Psoas muscle (tissue), 8 donors: Measurements from ENCODE around the gene SEC14L6. TPM values are rescaled to one million over a fixed set of nuclear protein-coding genes. Genes with fewer than 3 reads are reported as not detected.

Experiments
- ATAC-seq, 4 donors: fragments of 200-7000 bp; cut with Tn5 transposase; one replicate each; pipeline ENCODE4 v1.9.1; 2020; ENCODE audit warnings: moderate library complexity in 3 of 4, mild to moderate bottlenecking in 2 of 4
- DNase-seq, 2 donors: peaks; one replicate each; pipeline ENCODE4 v3.0.0-alpha.2; 2020
- H3K27ac ChIP-seq: fragments of 200-600 bp; one replicate; pipeline ENCODE4 v1.8.0; 2022
- H3K27me3 ChIP-seq, 3 donors: fragments of 200-600 bp in 1 of 3; one replicate each; pipeline versions ENCODE4 v1.6.1 to v1.8.0; 2013 to 2022; ENCODE audit warnings: low read length in 2 of 3, mild to moderate bottlenecking in 2 of 3, moderate library complexity in 1 of 3; ENCODE audit not compliant: insufficient read depth in 3 of 3
- H3K36me3 ChIP-seq, 2 donors: fragments of 200-600 bp in 1 of 2; one replicate each; pipeline versions ENCODE4 v1.6.1 to v1.8.0; 2013 to 2022; ENCODE audit warnings: low read depth in 1 of 2, mild to moderate bottlenecking in 1 of 2, moderate library complexity in 1 of 2; ENCODE audit not compliant: insufficient read depth in 1 of 2
- H3K4me1 ChIP-seq: fragments of 200-600 bp; one replicate; pipeline ENCODE4 v1.8.0; 2022
- H3K4me3 ChIP-seq: fragments of 200-600 bp; one replicate; pipeline ENCODE4 v1.8.0; 2022; ENCODE audit warnings: mild to moderate bottlenecking
- H3K9me3 ChIP-seq: fragments of 200-600 bp; one replicate; pipeline ENCODE4 v1.8.0; 2022
- CTCF ChIP-seq: fragments of 200-600 bp; IDR thresholded peaks from one replicate; pipeline ENCODE4 v1.8.0; 2022; ENCODE audit warnings: antibody characterized with exemption
- WGBS, 3 donors: extraction: QIAGEN DNeasy Blood & Tissue Kit; methylation state at CpG; one replicate each; pipeline versions ENCODE4 v1.1.6 to v1.1.7; 2013; 5-methylcytosine and 5-hydroxymethylcytosine counted together
- intact Hi-C, 2 donors: fragments of 100-400 bp; cut with DNase I; formaldehyde crosslinking; loops; one replicate each; pipeline versions ENCODE4 v1.11.0 to v1.14.2; 2022
- polyA plus RNA-seq, 3 donors: library from polyadenylated mRNA; stranded (reverse); fragments of 200-250 nt; gene quantifications; one replicate each; pipeline ENCODE4 v1.2.3, GENCODE V29; 2013
- total RNA-seq, 4 donors: library from RNA; stranded (reverse); fragmentation: NEBNext Ultra II Directional in 2 of 4; extraction: Animal tissue kit (Norgen Biotek cat#: 25700) in 2 of 4; gene quantifications; one replicate each; pipeline versions ENCODE4 v1.2.1 to v1.2.4, GENCODE V29; 2021 to 2023
- donor health status: healthy with polysubstance abuse.
- donor health status: DM: no; HTN: no; CAD: no; lungs with moderate emphysema.
- donor health status: Bipolar disorder and iron deficiency.
- donor health status: healthy.
- donor health status: DM: yes; HTN: yes; CAD: no.
- donor health status: DM: no; HTN: no; CAD: no.
- donor health status: DM: no; HTN: no; CAD: no.
- donor health status: DM: yes; HTN: yes; CAD: no.

SEC14L6 gene
- total and polyA plus RNA-seq, 7 donors, result not detected

- Histone ChIP-seq H3K9me3 (no peaks in the 10 kb centered on the region), H3K36me3 (peaks cover 12 to 80% of the 10 kb centered on the region in 2 donors), H3K27me3 (no peaks in the 10 kb centered on the region), H3K4me1 (peaks cover 14% of the 10 kb centered on the region), H3K27ac (no peak overlapping the region), H3K4me3 (no peak overlapping the region)
- 94 to 96% (median 95%) methylated on average over 8 of the region's 8 CpGs for WGBS, 3 donors
- intact Hi-C loops, result no loop called here
- no peak for TF ChIP-seq CTCF
- no peak for ATAC-seq
- no peak for DNase-seq
Measured at GRCh38 chr22:30586414-30586813, 39.9 kb upstream of the SEC14L6 start.

GRCh38 chr22:30584441-30584840 is 37.9 kb upstream of the SEC14L6 start:
- Histone ChIP-seq H3K4me1 (no peaks in the 10 kb centered on the region), H3K27ac (no peak overlapping the region), H3K27me3 (no peaks in the 10 kb centered on the region), H3K4me3 (no peak overlapping the region), H3K9me3 (no peaks in the 10 kb centered on the region), H3K36me3 (peaks cover 12 to 100% of the 10 kb centered on the region in 2 donors)
- intact Hi-C loops, result no loop called here
- TF ChIP-seq CTCF, result no peak
- WGBS, 3 donors, result 88 to 92% (median 90%) methylated on average over 14 to 15 of the region's 15 CpGs
- ATAC-seq, result no peak
- no peak for DNase-seq

GRCh38 chr22:30582788-30583545 is 36.4 kb upstream of the SEC14L6 start:
- TF ChIP-seq CTCF, result no peak
- Histone ChIP-seq H3K36me3 (peaks cover 17 to 100% of the 10 kb centered on the region in 2 donors), H3K4me3 (no peak overlapping the region), H3K27me3 (no peaks in the 10 kb centered on the region), H3K27ac (no peak overlapping the region), H3K4me1 (no peaks in the 10 kb centered on the region), H3K9me3 (no peaks in the 10 kb centered on the region)
- ATAC-seq (no peak), DNase-seq (no peak)
- intact Hi-C loops, result no loop called here
- 58 to 69% (median 65%) methylated on average over 13 of the region's 13 CpGs for WGBS, 3 donors

- intact Hi-C loops, result no loop called here
- H3K27me3 ChIP-seq, result no peaks in the 10 kb centered on the region
- no peak overlapping the region for H3K27ac ChIP-seq
- ATAC-seq (no peak), DNase-seq (no peak)
- no peak overlapping the region for H3K4me3 ChIP-seq
- 84 to 87% (median 84%) methylated on average over 6 of the region's 6 CpGs for WGBS, 3 donors
- H3K4me1 ChIP-seq, result no peaks in the 10 kb centered on the region
- peaks cover 14 to 100% of the 10 kb centered on the region in 2 donors for H3K36me3 ChIP-seq
- TF ChIP-seq CTCF, result no peak
- no peaks in the 10 kb centered on the region for H3K9me3 ChIP-seq
Measured at GRCh38 chr22:30582051-30582450, 35.5 kb upstream of the SEC14L6 start.

- ATAC-seq (no peak), DNase-seq (no peak)
- Histone ChIP-seq H3K27me3 (no peaks in the 10 kb centered on the region), H3K36me3 (peaks cover 14 to 100% of the 10 kb centered on the region in 2 donors), H3K9me3 (no peaks in the 10 kb centered on the region), H3K4me1 (no peaks in the 10 kb centered on the region), H3K4me3 (no peak overlapping the region), H3K27ac (no peak overlapping the region)
- intact Hi-C loops, result no loop called here
- WGBS, 3 donors, result 84 to 89% (median 88%) methylated on average over 6 of the region's 6 CpGs
- no peak for TF ChIP-seq CTCF
Measured at GRCh38 chr22:30580896-30581295, 34.4 kb upstream of the SEC14L6 start.
